Measurements from ENCODE around the gene JAM3. TPM values are rescaled to one million over a fixed set of nuclear protein-coding genes. Genes with fewer than 3 reads are reported as not detected.

Gene JAM3
- total and polyA plus RNA-seq, 2 of the 13 experiments (the other 11 are each of a cell fraction or from before 2014, with no cell fraction given) = 0.98 to 2.8 TPM

- Histone ChIP-seq H3K27me3 (ENCODE audit: control insufficient read depth in 1 of 2, insufficient read depth in 2 of 2, low read length in 2 of 2) (peaks cover 9 to 65% of the 10 kb centered on the region in 2 experiments; a peak in 3 of 5 replicates), H3K4me1 (ENCODE audit: insufficient read depth, low read length) (no peaks in the 10 kb centered on the region), H3K9me3 (ENCODE audit: low read length) (no peaks in the 10 kb centered on the region), H3K4me2 (ENCODE audit: low read depth, low read length) (no peak overlapping the region), H3K9ac (ENCODE audit: insufficient read depth, low read depth, low read length) (no peak overlapping the region), H3K36me3 (replicated peaks in 1 of 2; ENCODE audit: control insufficient read depth in 1 of 2, insufficient read depth in 2 of 2, low read length in 2 of 2) (no peaks in the 10 kb centered on the region), H3K4me3 (replicated peaks in 1 of 3; ENCODE audit: insufficient read depth in 1 of 3, low read depth in 2 of 3, low read length in 3 of 3) (no peak overlapping the region), H4K20me1 (ENCODE audit: insufficient read depth, low read length) (no peaks in the 10 kb centered on the region), H2AFZ (ENCODE audit: low read length) (no peak overlapping the region), H3K79me2 (ENCODE audit: insufficient read depth, low read length) (no peaks in the 10 kb centered on the region), H3K27ac (ENCODE audit: extremely low read length, insufficient read depth, low read length) (no peak overlapping the region)
- WGBS (ENCODE audit: low lambda C conversion rate) = 1% methylated on average over 6 of the region's 7 CpGs
- intact Hi-C loops (cut with micrococcal nuclease; ENCODE audit: unreplicated experiment) (no loop called here), in situ Hi-C loops (cut with HindIII; ENCODE audit: extremely low pct_ligation_motif_present, low pct_unique_long_range_greater_than_20kb) (no loop called here)
- no peak for DNase-seq (ENCODE audit: low spot score)
- TF ChIP-seq XBP1 (CRISPR knock-in tag; IDR thresholded peaks at IDR 0.05) (no peak), ZNF703 (CRISPR knock-in tag; IDR thresholded peaks at IDR 0.05; ENCODE audit: borderline replicate concordance) (no peak), CSRNP1 (CRISPR knock-in tag; IDR thresholded peaks at IDR 0.05) (no peak), ZNF878 (CRISPR knock-in tag; IDR thresholded peaks at IDR 0.05) (no peak), TARDBP (CRISPR knock-in tag; IDR thresholded peaks at IDR 0.05) (no peak), CHD4 (IDR thresholded peaks at IDR 0.05; ENCODE audit: borderline replicate concordance, low read length) (no peak), CENPT (CRISPR knock-in tag; IDR thresholded peaks at IDR 0.05; ENCODE audit: low read depth) (no peak), ZNF616 (CRISPR knock-in tag; IDR thresholded peaks at IDR 0.05; ENCODE audit: low read depth) (no peak), ZNF792 (CRISPR knock-in tag; IDR thresholded peaks at IDR 0.05) (no peak), HOXD1 (CRISPR knock-in tag; IDR thresholded peaks at IDR 0.05) (no peak), ZSCAN30 (CRISPR knock-in tag; IDR thresholded peaks at IDR 0.05) (no peak), HCFC1 (IDR thresholded peaks at IDR 0.05; ENCODE audit: low read depth, low read length) (no peak), ZNF570 (CRISPR knock-in tag; IDR thresholded peaks at IDR 0.05; ENCODE audit: borderline replicate concordance) (no peak)
- BruUV-seq (replicated peaks) = no TSS peak
- FAIRE-seq = no peak
- POLR2A ChIA-PET = no interaction called here
- ATAC-seq = no peak
- CTCF ChIA-PET (ENCODE audit: low intra/inter-chr PET ratio, low total read pairs) = no interaction called here
These were observed 49.4 kb upstream of the JAM3 start for GRCh38 chr11:134019500-134019899.
